Nucleus accumbens (tissue), 56 donors: ENCODE results near the gene DNMBP.

Experiments
- DNase-seq, 56 donors: peaks; one replicate each; lab custom pipeline; 2025; lab: John Stamatoyannopoulos, UW

Gene DNMBP

GRCh38 chr10:100009793-100010676, at the start of gene DNMBP:
Gene DNMBP (minus strand): TSS chr10:100009947. CDS start chr10:99972124, 37,823 bp downstream.
- peak in 48 of 56 donors; percentile 5 to 77 (median 51) for DNase-seq

- DNase-seq = no peak
Observed at GRCh38 chr10:100057948-100058347, 48.2 kb upstream of the DNMBP start.

- peak in 3 of 56 donors; percentile 2 to 6 (median 4) for DNase-seq
Observed at GRCh38 chr10:100053686-100054460, 44.1 kb upstream of the DNMBP start.

- DNase-seq = peak in 53 of 56 donors; percentile 3 to 91 (median 44)
Observed at GRCh38 chr10:100046021-100046486, 36.3 kb upstream of the DNMBP start.

GRCh38 chr10:100045592-100045991, 35.8 kb upstream of the DNMBP start:
- DNase-seq = no peak

GRCh38 chr10:100043796-100044195, 34.0 kb upstream of the DNMBP start:
- DNase-seq = no peak

GRCh38 chr10:100043344-100043743, 33.6 kb upstream of the DNMBP start:
- no peak for DNase-seq

- no peak for DNase-seq
Observed at GRCh38 chr10:100041306-100042002, 31.7 kb upstream of the DNMBP start.

GRCh38 chr10:100038561-100039071, 28.9 kb upstream of the DNMBP start:
- no peak for DNase-seq

GRCh38 chr10:100037758-100038315, 28.1 kb upstream of the DNMBP start:
- DNase-seq = no peak

GRCh38 chr10:100036850-100037249, 27.1 kb upstream of the DNMBP start:
- no peak for DNase-seq

- no peak for DNase-seq
Observed at GRCh38 chr10:100033766-100034418, 24.1 kb upstream of the DNMBP start.

GRCh38 chr10:100027416-100027815, 17.7 kb upstream of the DNMBP start:
- DNase-seq = no peak

- no peak for DNase-seq
Observed at GRCh38 chr10:100025576-100025975, 15.8 kb upstream of the DNMBP start.

- DNase-seq = no peak
Observed at GRCh38 chr10:100024748-100025147, 15.0 kb upstream of the DNMBP start.

- DNase-seq = no peak
Observed at GRCh38 chr10:100022403-100022802, 12.7 kb upstream of the DNMBP start.

- DNase-seq = no peak
Observed at GRCh38 chr10:100021322-100021721, 11.6 kb upstream of the DNMBP start.

- DNase-seq = no peak
Observed at GRCh38 chr10:100020886-100021253, 11.1 kb upstream of the DNMBP start.

- no peak for DNase-seq
Observed at GRCh38 chr10:100020142-100020885, 10.6 kb upstream of the DNMBP start.
